HG03139 (cell line): Measurements from ENCODE around the gene TMEM255B.

Experiments used
- ATAC-seq: cut with Tn5 transposase; IDR thresholded peaks from one replicate; pipeline ENCODE4 v1.9.1; 2021; ENCODE audit not compliant: unreplicated experiment

TMEM255B gene

GRCh38 chr13:113766035-113766800 lies 7.2 kb downstream of the TMEM255B start:
- no peak for ATAC-seq

GRCh38 chr13:113767366-113767765 lies 8.3 kb downstream of the TMEM255B start:
- ATAC-seq, result no peak

GRCh38 chr13:113768018-113768905 lies 9.2 kb downstream of the TMEM255B start:
- ATAC-seq, result no peak

GRCh38 chr13:113769106-113769505 lies 10.1 kb downstream of the TMEM255B start:
- no peak for ATAC-seq

GRCh38 chr13:113769881-113770280 lies 10.9 kb downstream of the TMEM255B start:
- no peak for ATAC-seq

- no peak for ATAC-seq
Observed at GRCh38 chr13:113770441-113770840, 11.4 kb downstream of the TMEM255B start.

GRCh38 chr13:113770937-113771336 lies 11.9 kb downstream of the TMEM255B start:
- ATAC-seq, result no peak

GRCh38 chr13:113771709-113772331 lies 12.8 kb downstream of the TMEM255B start:
- ATAC-seq, result no peak

GRCh38 chr13:113774177-113775107 lies 15.4 kb downstream of the TMEM255B start:
- ATAC-seq, result no peak

GRCh38 chr13:113775451-113776145 lies 16.6 kb downstream of the TMEM255B start:
- ATAC-seq, result no peak

- ATAC-seq, result no peak
Observed at GRCh38 chr13:113776231-113777125, 17.5 kb downstream of the TMEM255B start.

GRCh38 chr13:113777311-113778260 lies 18.6 kb downstream of the TMEM255B start:
- ATAC-seq, result no peak

GRCh38 chr13:113781571-113781970 lies 22.5 kb downstream of the TMEM255B start:
- no peak for ATAC-seq

- no peak for ATAC-seq
Observed at GRCh38 chr13:113782472-113782871, 23.4 kb downstream of the TMEM255B start.

- no peak for ATAC-seq
Observed at GRCh38 chr13:113783200-113783881, 24.3 kb downstream of the TMEM255B start.

GRCh38 chr13:113783966-113784644 lies 25.1 kb downstream of the TMEM255B start:
- ATAC-seq, result no peak

- no peak for ATAC-seq
Observed at GRCh38 chr13:113784645-113785024, 25.6 kb downstream of the TMEM255B start.
